Astrocyte of the cerebellum (primary cell): ENCODE data around the gene CLCN4.

Experiments used
- DNase-seq: peaks from one replicate; pipeline ENCODE4 v3.0.0-alpha.2; 2011; ENCODE audit warnings: low read depth
- H3K4me3 ChIP-seq: 2 replicates; pipeline ENCODE4 v1.5.1; 2011; ENCODE audit warnings: mild to moderate bottlenecking, low read depth, low read length, moderate library complexity
- CTCF ChIP-seq: IDR thresholded peaks from 2 replicates; pipeline ENCODE4 v1.5.1; 2012; ENCODE audit warnings: low read length, low read depth, moderate library complexity, mild to moderate bottlenecking; ENCODE audit errors: missing control alignments
- in situ Hi-C: cut with HindIII; loops from 2 replicates; pipeline ENCODE4 v1.10.0; 2017; ENCODE audit warnings: low sequenced_read_pairs

CLCN4 gene

GRCh38 chrX:10233173-10233572 lies 76.4 kb downstream of the CLCN4 start:
- TF ChIP-seq CTCF: no peak
- in situ Hi-C loops: no loop called here
- DNase-seq: no peak
- H3K4me3 ChIP-seq: no peak overlapping the region

GRCh38 chrX:10233696-10234095 lies 76.9 kb downstream of the CLCN4 start:
- no peak for TF ChIP-seq CTCF
- no peak overlapping the region for H3K4me3 ChIP-seq
- in situ Hi-C loops: no loop called here
- no peak for DNase-seq

GRCh38 chrX:10235851-10236250 lies 79.1 kb downstream of the CLCN4 start:
- in situ Hi-C loops: no loop called here
- H3K4me3 ChIP-seq: no peak overlapping the region
- TF ChIP-seq CTCF: no peak
- DNase-seq: peak; percentile 84

- DNase-seq: no peak
- in situ Hi-C loops: no loop called here
- no peak for TF ChIP-seq CTCF
- no peak overlapping the region for H3K4me3 ChIP-seq
Measured at GRCh38 chrX:10237241-10237640, 80.5 kb downstream of the CLCN4 start.

GRCh38 chrX:10239611-10240064 lies 82.9 kb downstream of the CLCN4 start:
- no peak for TF ChIP-seq CTCF
- in situ Hi-C loops: no loop called here
- DNase-seq: no peak
- H3K4me3 ChIP-seq: no peak overlapping the region

- in situ Hi-C loops: no loop called here
- H3K4me3 ChIP-seq: no peak overlapping the region
- TF ChIP-seq CTCF: no peak
- peak; percentile 50 for DNase-seq
Measured at GRCh38 chrX:10240918-10241317, 84.1 kb downstream of the CLCN4 start.

- no peak overlapping the region for H3K4me3 ChIP-seq
- no peak for DNase-seq
- in situ Hi-C loops: no loop called here
- TF ChIP-seq CTCF: no peak
Measured at GRCh38 chrX:10242026-10242425, 85.3 kb downstream of the CLCN4 start.
